Panc1 (cell line): ENCODE measurements around the gene CWC25. TPM values are rescaled to one million over a fixed set of nuclear protein-coding genes. Genes with fewer than 3 reads are reported as not detected.

ENCODE experiments used
- ATAC-seq: fragments of 200-7000 bp; cut with Tn5 transposase; 2 replicates; pipeline ENCODE4 v1.9.1; 2020; ENCODE audit warnings: mild to moderate bottlenecking, moderate library complexity
- BruUV-seq: library from RNA; stranded (reverse); fragments of 400-500 nt; replicated peaks from 2 replicates; lab custom pipeline; 2021; lab: Mats Ljungman, UMichigan
- CTCF ChIA-PET: fragments of 300-600 bp; sonication (Branson Sonifier 250); formaldehyde crosslinking; loops from one replicate; lab custom pipeline; 2022; ENCODE audit warnings: antibody characterized with exemption; lab: Charles Lee
- POLR2A ChIA-PET: fragments of 300-600 bp; sonication (Branson Sonifier 250); formaldehyde crosslinking; loops from one replicate; lab custom pipeline; 2022; ENCODE audit warnings: antibody characterized with exemption; lab: Charles Lee
- DNase-seq: peaks from one replicate; pipeline ENCODE4 v3.0.0-alpha.2; 2010; ENCODE audit warnings: low read depth, low spot score
- H3K27ac ChIP-seq: 2 replicates; pipeline ENCODE4 v1.5.1; 2011; ENCODE audit warnings: mild to moderate bottlenecking, low read length, inconsistent platforms
- H3K27me3 ChIP-seq: fragments of 200-500 bp; sonication (Bioruptor generic); 2 replicates; pipeline ENCODE4 v1.6.0; 2014; ENCODE audit warnings: low read length, inconsistent platforms; ENCODE audit not compliant: control insufficient read depth, insufficient read depth
- H3K36me3 ChIP-seq: fragments of 200-500 bp; sonication (Bioruptor generic); 2 replicates; pipeline ENCODE4 v1.5.1; 2014; ENCODE audit warnings: inconsistent platforms, mild to moderate bottlenecking, low read length, moderate library complexity; ENCODE audit not compliant: control insufficient read depth, insufficient read depth
- H3K4me1 ChIP-seq: 2 replicates; pipeline ENCODE4 v1.5.1; 2011; ENCODE audit warnings: inconsistent platforms, mild to moderate bottlenecking, low read length, moderate library complexity; ENCODE audit not compliant: control insufficient read depth, insufficient read depth
- H3K4me3 ChIP-seq, 2 experiments: 2 replicates each; pipeline ENCODE4 v1.5.1; 2011 to 2012; ENCODE audit warnings: low read depth in 2 of 2, low read length in 2 of 2, mild to moderate bottlenecking in 2 of 2, inconsistent platforms in 1 of 2, moderate library complexity in 1 of 2
- H3K9me3 ChIP-seq: fragments of 200-500 bp; sonication (Bioruptor generic); 2 replicates; pipeline ENCODE4 v1.5.1; 2014; ENCODE audit warnings: low read depth, mild to moderate bottlenecking, inconsistent platforms, low read length, moderate library complexity; ENCODE audit not compliant: control insufficient read depth, insufficient read depth
- POLR2AphosphoS5 ChIP-seq: IDR thresholded peaks from 2 replicates; pipeline ENCODE4 v1.6.1; 2012; ENCODE audit warnings: mild to moderate bottlenecking, low read depth, low read length, moderate library complexity
- SIN3A ChIP-seq: IDR thresholded peaks from 2 replicates; pipeline ENCODE4 v1.6.1; 2012; ENCODE audit warnings: low read depth, mild to moderate bottlenecking, low read length, moderate library complexity, borderline replicate concordance; ENCODE audit not compliant: insufficient read depth
- TCF7L2 ChIP-seq: IDR thresholded peaks from 2 replicates; pipeline ENCODE4 v1.6.1; 2011; ENCODE audit warnings: mild to moderate bottlenecking, low read depth, low read length, inconsistent platforms
- in situ Hi-C: cut with HindIII; loops from 2 replicates; pipeline ENCODE4 v1.10.0; 2016; ENCODE audit warnings: low sequenced_read_pairs, low pct_unique_long_range_greater_than_20kb
- intact Hi-C: fragments of 100-400 bp; cut with micrococcal nuclease; formaldehyde crosslinking; loops from one replicate; pipeline ENCODE4 v1.10.0; 2022; ENCODE audit not compliant: unreplicated experiment
- total RNA-seq: library from RNA; stranded (reverse); gene quantifications from one replicate; pipeline ENCODE4 v1.2.1, GENCODE V29; 2021; ENCODE audit not compliant: unreplicated experiment
- TF ChIP-seq, protein P1 (sequence below), 2 experiments: IDR thresholded peaks; 2 replicates each; pipeline ENCODE4 v1.6.1; 2011 to 2012; ENCODE audit warnings: low read depth in 2 of 2, control low read depth in 1 of 2, low read length in 1 of 2, mild to moderate bottlenecking in 1 of 2, moderate library complexity in 1 of 2; ENCODE audit not compliant: insufficient read depth in 1 of 2
- TF ChIP-seq, protein P2 (sequence below): fragments of 450-650 bp; IDR thresholded peaks from 2 replicates; pipeline ENCODE4 v1.5.1; 2017; ENCODE audit warnings: mild to moderate bottlenecking

CWC25 gene
- total RNA-seq, 1 experiment from 2014 or later, result 13.6 TPM

DNA sequence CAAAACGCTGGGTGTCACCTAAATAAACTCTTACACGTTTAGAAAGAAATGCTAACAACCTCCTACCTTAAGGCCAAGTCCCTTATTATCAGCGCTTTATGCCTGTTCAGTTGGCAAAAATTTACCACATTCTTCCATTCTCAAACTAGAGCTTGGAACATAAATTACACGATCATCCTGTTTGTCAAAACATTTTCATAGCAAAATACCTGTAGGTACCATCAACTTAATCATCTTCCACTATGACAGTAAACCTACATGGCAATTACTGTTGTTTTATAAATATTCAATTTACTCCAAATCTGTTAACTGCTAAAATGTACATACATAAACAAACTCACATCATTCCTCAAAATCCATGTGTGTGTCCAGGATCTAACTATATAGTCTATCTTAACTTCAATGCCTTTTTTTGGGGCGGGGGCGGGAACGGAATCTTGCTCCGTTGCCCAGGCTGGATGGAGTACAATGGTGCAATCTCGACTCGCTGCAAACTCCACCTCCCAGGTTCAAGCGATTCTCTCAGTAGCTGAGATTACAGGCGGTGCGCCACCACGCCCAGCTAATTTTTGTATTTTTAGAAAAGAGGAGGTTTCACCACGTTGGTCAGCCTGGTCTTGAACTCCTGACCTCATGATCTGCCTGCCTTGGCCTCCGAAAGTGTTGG lies 24.0 kb upstream of the CWC25 start:
- ChIA-PET CTCF (no interaction called here), POLR2A (no interaction called here)
- intact Hi-C loops, result no loop called here
- Histone ChIP-seq H3K4me1 (peaks cover 12% of the 10 kb centered on the region), H3K4me3 (no peak overlapping the region), H3K27me3 (no peaks in the 10 kb centered on the region), H3K36me3 (peaks cover 30% of the 10 kb centered on the region), H3K9me3 (no peaks in the 10 kb centered on the region), H3K27ac (no peak overlapping the region)
- in situ Hi-C loops, result no loop called here
- no TSS peak for BruUV-seq
- TF ChIP-seq TCF7L2 (no peak), POLR2AphosphoS5 (no peak), SIN3A (no peak)
- TF ChIP-seq, protein P1, sequence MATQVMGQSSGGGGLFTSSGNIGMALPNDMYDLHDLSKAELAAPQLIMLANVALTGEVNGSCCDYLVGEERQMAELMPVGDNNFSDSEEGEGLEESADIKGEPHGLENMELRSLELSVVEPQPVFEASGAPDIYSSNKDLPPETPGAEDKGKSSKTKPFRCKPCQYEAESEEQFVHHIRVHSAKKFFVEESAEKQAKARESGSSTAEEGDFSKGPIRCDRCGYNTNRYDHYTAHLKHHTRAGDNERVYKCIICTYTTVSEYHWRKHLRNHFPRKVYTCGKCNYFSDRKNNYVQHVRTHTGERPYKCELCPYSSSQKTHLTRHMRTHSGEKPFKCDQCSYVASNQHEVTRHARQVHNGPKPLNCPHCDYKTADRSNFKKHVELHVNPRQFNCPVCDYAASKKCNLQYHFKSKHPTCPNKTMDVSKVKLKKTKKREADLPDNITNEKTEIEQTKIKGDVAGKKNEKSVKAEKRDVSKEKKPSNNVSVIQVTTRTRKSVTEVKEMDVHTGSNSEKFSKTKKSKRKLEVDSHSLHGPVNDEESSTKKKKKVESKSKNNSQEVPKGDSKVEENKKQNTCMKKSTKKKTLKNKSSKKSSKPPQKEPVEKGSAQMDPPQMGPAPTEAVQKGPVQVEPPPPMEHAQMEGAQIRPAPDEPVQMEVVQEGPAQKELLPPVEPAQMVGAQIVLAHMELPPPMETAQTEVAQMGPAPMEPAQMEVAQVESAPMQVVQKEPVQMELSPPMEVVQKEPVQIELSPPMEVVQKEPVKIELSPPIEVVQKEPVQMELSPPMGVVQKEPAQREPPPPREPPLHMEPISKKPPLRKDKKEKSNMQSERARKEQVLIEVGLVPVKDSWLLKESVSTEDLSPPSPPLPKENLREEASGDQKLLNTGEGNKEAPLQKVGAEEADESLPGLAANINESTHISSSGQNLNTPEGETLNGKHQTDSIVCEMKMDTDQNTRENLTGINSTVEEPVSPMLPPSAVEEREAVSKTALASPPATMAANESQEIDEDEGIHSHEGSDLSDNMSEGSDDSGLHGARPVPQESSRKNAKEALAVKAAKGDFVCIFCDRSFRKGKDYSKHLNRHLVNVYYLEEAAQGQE (IDR thresholded peaks at IDR 0.05; ENCODE audit: insufficient read depth in 1 of 2, low read depth in 2 of 2, low read length in 1 of 2), result no peak
- TF ChIP-seq, protein P2, sequence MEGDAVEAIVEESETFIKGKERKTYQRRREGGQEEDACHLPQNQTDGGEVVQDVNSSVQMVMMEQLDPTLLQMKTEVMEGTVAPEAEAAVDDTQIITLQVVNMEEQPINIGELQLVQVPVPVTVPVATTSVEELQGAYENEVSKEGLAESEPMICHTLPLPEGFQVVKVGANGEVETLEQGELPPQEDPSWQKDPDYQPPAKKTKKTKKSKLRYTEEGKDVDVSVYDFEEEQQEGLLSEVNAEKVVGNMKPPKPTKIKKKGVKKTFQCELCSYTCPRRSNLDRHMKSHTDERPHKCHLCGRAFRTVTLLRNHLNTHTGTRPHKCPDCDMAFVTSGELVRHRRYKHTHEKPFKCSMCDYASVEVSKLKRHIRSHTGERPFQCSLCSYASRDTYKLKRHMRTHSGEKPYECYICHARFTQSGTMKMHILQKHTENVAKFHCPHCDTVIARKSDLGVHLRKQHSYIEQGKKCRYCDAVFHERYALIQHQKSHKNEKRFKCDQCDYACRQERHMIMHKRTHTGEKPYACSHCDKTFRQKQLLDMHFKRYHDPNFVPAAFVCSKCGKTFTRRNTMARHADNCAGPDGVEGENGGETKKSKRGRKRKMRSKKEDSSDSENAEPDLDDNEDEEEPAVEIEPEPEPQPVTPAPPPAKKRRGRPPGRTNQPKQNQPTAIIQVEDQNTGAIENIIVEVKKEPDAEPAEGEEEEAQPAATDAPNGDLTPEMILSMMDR, result no peak
- DNase-seq, result no peak
- ATAC-seq, result no peak

DNA sequence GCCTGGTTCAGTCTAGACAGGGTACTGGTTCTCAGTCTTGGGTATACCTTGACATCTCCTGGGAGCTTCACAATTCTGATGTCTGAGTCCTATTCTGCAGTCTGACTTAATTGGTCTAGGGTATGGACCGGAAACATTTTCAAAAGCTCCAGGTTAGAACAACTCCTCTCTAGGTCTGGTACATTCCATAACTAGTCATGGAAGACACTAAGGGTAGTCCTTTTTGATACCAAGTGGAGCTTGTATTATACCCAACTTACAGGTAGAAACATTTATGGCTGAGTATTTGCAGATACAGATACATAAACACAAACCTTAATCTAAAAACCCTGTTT lies 23.4 kb upstream of the CWC25 start:
- DNase-seq (no peak), ATAC-seq (no peak)
- no peaks in the 10 kb centered on the region for H3K9me3 ChIP-seq
- intact Hi-C loops, result no loop called here
- H3K27me3 ChIP-seq, result no peaks in the 10 kb centered on the region
- TF ChIP-seq, protein P2, result no peak
- TF ChIP-seq SIN3A, result no peak
- TF ChIP-seq POLR2AphosphoS5, result no peak
- TF ChIP-seq, protein P1 (IDR thresholded peaks at IDR 0.05; ENCODE audit: insufficient read depth in 1 of 2, low read depth in 2 of 2, low read length in 1 of 2), result no peak
- no peak for TF ChIP-seq TCF7L2
- no peak overlapping the region for H3K4me3 ChIP-seq
- CTCF ChIA-PET, result no interaction called here
- POLR2A ChIA-PET, result interaction anchor here (0.6 kb wide), 3 partner anchors 10 to 111 kb away, joined by 3 to 11 read pairs (median 3); no protein-coding TSS in a partner anchor
- no TSS peak for BruUV-seq
- H3K27ac ChIP-seq, result no peak overlapping the region
- in situ Hi-C loops, result no loop called here
- peaks cover 12% of the 10 kb centered on the region for H3K4me1 ChIP-seq
- peaks cover 30% of the 10 kb centered on the region for H3K36me3 ChIP-seq
